Naive B cell (primary cell): ENCODE data around the gene ANK3. TPM values are rescaled to one million over a fixed set of nuclear protein-coding genes. Genes with fewer than 3 reads are reported as not detected.

ENCODE experiments used
- ATAC-seq, 2 donors: fragments of 150-1000 bp; cut with Tn5 transposase; 2 replicates each; pipeline ENCODE4 v1.10.0; 2021; ENCODE audit warnings: low read depth in 2 of 2, mild to moderate bottlenecking in 2 of 2, moderate library complexity in 2 of 2
- DNase-seq: peaks from one replicate; pipeline ENCODE4 v3.0.0; 2022
- H3K27ac Mint-ChIP-seq, 6 donors: one replicate each; pipeline ENCODE4 v1.8.0; 2020 to 2022; ENCODE audit warnings: mild to moderate bottlenecking in 6 of 6, mixed read lengths in 6 of 6, moderate library complexity in 5 of 6, inconsistent platforms in 2 of 6
- H3K27me3 Mint-ChIP-seq, 3 donors: one replicate each; pipeline ENCODE4 v1.8.0; 2021 to 2022; ENCODE audit warnings: mixed read lengths in 3 of 3, mild to moderate bottlenecking in 1 of 3
- H3K36me3 Mint-ChIP-seq, 2 donors: one replicate each; pipeline ENCODE4 v1.8.0; 2020 to 2022; ENCODE audit warnings: mixed read lengths in 2 of 2, inconsistent platforms in 1 of 2, mild to moderate bottlenecking in 1 of 2
- H3K4me1 Mint-ChIP-seq, 3 donors: one replicate each; pipeline ENCODE4 v1.8.0; 2020 to 2022; ENCODE audit warnings: mixed read lengths in 3 of 3, inconsistent platforms in 1 of 3, mild to moderate bottlenecking in 1 of 3, moderate library complexity in 1 of 3
- H3K4me3 Mint-ChIP-seq, 8 donors: one replicate each; pipeline ENCODE4 v1.8.0; 2020 to 2022; ENCODE audit warnings: mild to moderate bottlenecking in 8 of 8, mixed read lengths in 8 of 8, moderate library complexity in 8 of 8, inconsistent platforms in 2 of 8
- H3K9me3 Mint-ChIP-seq, 7 donors: one replicate each; pipeline ENCODE4 v1.8.0; 2020 to 2022; ENCODE audit warnings: mixed read lengths in 7 of 7, mild to moderate bottlenecking in 5 of 7, inconsistent platforms in 2 of 7, moderate library complexity in 1 of 7
- polyA plus RNA-seq, 6 donors: library from polyadenylated mRNA; unstranded; fragments of 300-500 nt; fragmentation: Illumina TruSeq; gene quantifications; one replicate each; pipeline ENCODE4 v1.2.3, GENCODE V29; 2021; ENCODE audit warnings: low read depth in 6 of 6

The ANK3 gene
- polyA plus RNA-seq, 6 donors from 2014 or later = 1.3 to 3.8 (median 2.5) TPM; not detected in 1

DNA sequence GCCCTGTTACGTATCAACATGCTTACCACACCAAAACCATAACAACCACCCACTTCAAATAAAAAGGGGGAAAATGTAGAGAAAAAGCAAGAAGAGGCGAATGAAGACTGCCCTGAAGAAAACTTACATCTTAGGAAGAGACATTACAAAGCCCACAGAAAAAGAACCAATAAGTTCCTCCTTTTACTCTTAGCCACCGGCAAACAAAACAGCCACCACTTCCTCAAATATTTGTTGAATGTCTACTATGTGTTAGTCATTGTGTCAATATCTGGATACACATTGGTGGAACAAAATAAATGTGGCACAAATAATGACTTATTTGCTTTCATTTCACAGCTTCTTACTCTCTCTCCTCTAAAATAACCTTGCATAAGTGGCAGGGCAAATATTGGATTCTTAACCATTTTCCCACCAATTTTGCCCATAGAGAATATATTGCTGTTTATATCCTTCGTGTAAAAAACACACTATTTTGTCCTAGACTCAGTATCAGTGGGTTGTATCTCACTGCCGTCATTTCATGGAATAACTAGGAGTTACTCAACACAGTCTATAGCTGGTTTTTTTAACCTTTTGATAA is 106.8 kb downstream of the ANK3 start:
- H3K4me1 Mint-ChIP-seq = peaks cover 20 to 31% (median 27%) of the 10 kb centered on the region in 3 donors
- no peaks in the 10 kb centered on the region for H3K36me3 Mint-ChIP-seq
- DNase-seq = peak; percentile 48
- peaks cover 0 to 2% (median 0%) of the 10 kb centered on the region in 7 donors for H3K9me3 Mint-ChIP-seq
- ATAC-seq = peak; percentile 88 to 98
- H3K27me3 Mint-ChIP-seq = no peaks in the 10 kb centered on the region
- H3K4me3 Mint-ChIP-seq = peak overlapping the region in 6 of 8 donors; percentile 6 to 80 (median 62)
- peak overlapping the region; percentile 1 to 72 (median 10) for H3K27ac Mint-ChIP-seq

DNA sequence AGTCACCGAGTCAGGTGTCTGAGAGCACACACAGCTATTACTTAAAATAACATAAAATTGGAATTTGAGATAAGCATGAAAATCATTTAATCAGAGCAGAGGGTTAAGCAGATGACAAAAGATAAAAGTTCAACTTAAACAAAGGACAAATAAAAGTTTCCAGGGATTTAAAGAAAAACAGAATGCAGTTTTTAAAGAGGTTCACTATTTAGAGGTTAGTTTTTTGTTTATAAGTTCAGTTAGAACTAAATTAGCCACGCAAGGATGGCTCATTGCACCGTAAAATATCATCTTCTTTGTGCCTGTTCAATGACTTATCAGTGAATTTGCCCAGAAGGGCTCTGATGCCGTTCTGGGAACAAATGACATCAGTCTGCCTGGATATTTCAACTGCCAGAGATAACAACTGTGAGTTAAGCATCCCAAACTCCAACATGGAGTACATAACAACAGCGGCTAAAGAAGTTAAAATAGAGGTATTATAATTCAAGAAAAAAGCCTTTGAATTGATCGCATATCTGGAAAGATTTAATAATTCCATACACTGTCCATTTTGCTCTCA is 107.8 kb downstream of the ANK3 start:
- peaks cover 20 to 31% (median 27%) of the 10 kb centered on the region in 3 donors for H3K4me1 Mint-ChIP-seq
- peak overlapping the region in 1 of 6 donors; percentile 13 for H3K27ac Mint-ChIP-seq
- DNase-seq (no peak), ATAC-seq (no peak)
- H3K36me3 Mint-ChIP-seq = no peaks in the 10 kb centered on the region
- no peak overlapping the region for H3K4me3 Mint-ChIP-seq
- H3K27me3 Mint-ChIP-seq = no peaks in the 10 kb centered on the region
- peaks cover 0 to 2% (median 0%) of the 10 kb centered on the region in 7 donors for H3K9me3 Mint-ChIP-seq

DNA sequence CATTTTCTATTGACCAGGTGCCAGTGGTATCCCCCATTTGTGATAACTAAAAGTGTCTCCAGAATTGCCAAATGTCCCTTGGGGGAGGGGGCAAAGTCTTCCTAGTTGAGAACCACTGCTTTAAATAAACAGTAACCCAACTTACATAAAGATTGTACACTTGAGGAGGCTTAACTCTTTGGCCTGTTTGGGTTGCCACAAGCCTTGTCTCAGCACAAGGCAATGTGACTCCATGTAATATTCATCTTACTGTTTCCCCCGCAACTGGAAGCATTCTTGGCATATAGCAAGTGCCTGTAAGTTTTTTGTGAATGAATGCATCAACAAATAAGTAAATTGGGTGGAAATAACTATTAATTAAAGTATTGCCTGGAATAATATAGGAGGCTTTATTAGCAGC is 108.3 kb downstream of the ANK3 start:
- no peak overlapping the region for H3K27ac Mint-ChIP-seq
- peaks cover 20 to 31% (median 27%) of the 10 kb centered on the region in 3 donors for H3K4me1 Mint-ChIP-seq
- no peak for ATAC-seq
- H3K9me3 Mint-ChIP-seq = peaks cover 0 to 2% (median 0%) of the 10 kb centered on the region in 7 donors
- H3K36me3 Mint-ChIP-seq = no peaks in the 10 kb centered on the region
- H3K4me3 Mint-ChIP-seq = no peak overlapping the region
- no peak for DNase-seq
- H3K27me3 Mint-ChIP-seq = no peaks in the 10 kb centered on the region

DNA sequence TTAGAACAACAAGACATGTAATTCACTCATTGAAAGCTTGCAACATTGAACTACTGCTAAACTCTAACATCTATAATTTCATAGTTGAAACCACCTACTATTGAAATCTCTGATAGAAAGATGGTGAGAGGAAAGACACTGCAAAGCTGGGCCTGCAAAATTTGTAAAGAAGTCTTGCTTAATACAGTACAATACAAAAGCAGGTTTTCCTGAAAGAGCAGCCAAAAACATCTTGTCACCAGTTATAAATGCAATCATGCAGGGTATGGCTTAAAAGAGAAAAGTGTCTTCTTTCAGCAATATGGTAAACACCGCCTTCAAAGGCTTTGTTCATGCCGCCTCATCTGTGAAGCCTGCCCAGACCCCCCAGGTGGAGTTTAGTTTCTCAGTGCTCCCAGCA is 109.2 kb downstream of the ANK3 start:
- Mint-ChIP-seq H3K4me1 (peaks cover 17 to 28% (median 26%) of the 10 kb centered on the region in 3 donors), H3K27me3 (no peaks in the 10 kb centered on the region), H3K27ac (peak overlapping the region in 2 of 6 donors; percentile 23 to 24), H3K9me3 (peaks cover 0 to 2% (median 0%) of the 10 kb centered on the region in 7 donors), H3K36me3 (no peaks in the 10 kb centered on the region), H3K4me3 (no peak overlapping the region)
- no peak for ATAC-seq
- DNase-seq = no peak

DNA sequence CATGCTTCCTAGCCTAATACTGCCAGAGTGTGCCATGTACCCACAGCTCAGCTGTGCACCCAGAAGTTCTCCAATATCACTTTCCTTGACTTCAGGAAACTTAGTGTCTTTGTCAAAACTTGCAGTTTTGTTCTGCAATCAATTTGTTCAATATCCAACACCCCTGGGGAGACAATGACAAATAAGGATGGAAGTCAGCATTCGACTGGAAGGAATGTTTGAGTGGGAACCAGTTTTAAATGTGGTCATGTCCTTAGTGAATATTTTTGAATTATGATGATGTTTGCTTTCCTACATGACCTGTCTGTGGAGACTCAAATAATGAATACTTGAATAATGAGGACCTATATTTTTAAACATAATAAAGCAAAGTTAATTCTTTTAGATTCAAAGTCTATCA is 112.0 kb downstream of the ANK3 start:
- ATAC-seq = no peak
- H3K36me3 Mint-ChIP-seq = peaks cover 5 to 16% of the 10 kb centered on the region in 2 donors
- peak overlapping the region in 1 of 6 donors; percentile 16 for H3K27ac Mint-ChIP-seq
- H3K27me3 Mint-ChIP-seq = no peaks in the 10 kb centered on the region
- peaks cover 2 to 11% (median 5%) of the 10 kb centered on the region in 7 donors for H3K9me3 Mint-ChIP-seq
- no peak for DNase-seq
- H3K4me1 Mint-ChIP-seq = peaks cover 3 to 12% (median 10%) of the 10 kb centered on the region in 3 donors
- no peak overlapping the region for H3K4me3 Mint-ChIP-seq

DNA sequence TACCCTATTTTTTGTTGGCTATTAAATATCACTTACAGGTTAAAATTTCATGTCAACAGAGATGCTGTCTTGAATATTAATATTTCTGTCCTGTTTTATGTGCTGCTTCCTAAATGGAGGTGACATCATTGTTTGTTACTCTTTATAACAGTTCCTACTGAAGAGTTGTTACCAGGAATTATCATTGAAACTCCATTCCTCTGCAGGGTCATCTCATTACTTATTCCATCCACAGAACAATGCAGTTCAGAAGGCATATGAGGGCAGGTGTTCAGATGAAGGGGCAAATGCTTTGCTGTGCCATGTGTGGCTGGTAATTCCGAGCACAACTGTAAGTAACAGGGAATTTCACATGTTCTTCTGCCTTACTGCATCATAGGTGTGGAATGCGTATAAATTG is 113.4 kb downstream of the ANK3 start:
- Mint-ChIP-seq H3K9me3 (peaks cover 2 to 13% (median 5%) of the 10 kb centered on the region in 7 donors), H3K36me3 (peaks cover 5 to 16% of the 10 kb centered on the region in 2 donors), H3K27me3 (no peaks in the 10 kb centered on the region), H3K27ac (no peak overlapping the region), H3K4me3 (no peak overlapping the region), H3K4me1 (peaks cover 7 to 18% (median 10%) of the 10 kb centered on the region in 3 donors)
- ATAC-seq (no peak), DNase-seq (no peak)

DNA sequence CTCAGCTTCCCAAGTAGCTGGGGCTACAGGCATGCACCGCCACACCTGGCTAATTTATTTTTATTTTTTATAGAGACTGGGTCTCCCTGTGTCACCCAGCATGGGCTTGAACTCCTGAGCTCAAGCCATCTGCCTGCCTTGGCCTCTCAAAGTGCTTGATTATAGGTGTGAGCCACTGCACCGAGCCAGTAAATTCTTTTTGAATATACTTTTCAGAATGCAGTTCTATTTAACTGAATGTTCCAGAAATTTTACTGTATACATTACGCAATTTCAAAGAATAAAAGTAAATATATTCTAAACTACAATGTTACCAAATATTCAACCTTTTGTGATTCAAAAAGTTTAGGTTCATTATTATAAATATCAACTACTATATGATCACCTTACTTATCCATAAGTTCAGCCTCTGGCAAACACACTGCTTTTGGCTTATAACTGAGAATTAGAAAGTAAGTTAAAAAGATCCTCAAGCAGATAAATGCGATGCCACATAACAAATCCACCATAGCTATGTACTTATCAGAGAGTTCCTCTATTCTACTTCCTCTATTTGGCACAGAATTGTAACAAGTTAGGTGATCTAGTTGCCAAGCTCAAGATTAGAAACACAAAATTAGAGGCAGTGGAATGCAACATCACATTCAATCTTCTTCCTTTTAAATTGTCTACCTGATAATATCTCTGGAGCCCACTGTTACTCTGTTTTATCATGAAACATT is 118.2 kb downstream of the ANK3 start:
- Mint-ChIP-seq H3K4me3 (peak overlapping the region in 5 of 8 donors; percentile 6 to 54 (median 18)), H3K27me3 (no peaks in the 10 kb centered on the region), H3K4me1 (peaks cover 7 to 20% (median 11%) of the 10 kb centered on the region in 3 donors), H3K9me3 (peaks cover 2 to 13% (median 5%) of the 10 kb centered on the region in 7 donors), H3K27ac (peak overlapping the region in 5 of 6 donors; percentile 12 to 74 (median 39)), H3K36me3 (peaks cover 5 to 16% of the 10 kb centered on the region in 2 donors)
- ATAC-seq (peak; percentile 99 to 100), DNase-seq (peak; percentile 34)

DNA sequence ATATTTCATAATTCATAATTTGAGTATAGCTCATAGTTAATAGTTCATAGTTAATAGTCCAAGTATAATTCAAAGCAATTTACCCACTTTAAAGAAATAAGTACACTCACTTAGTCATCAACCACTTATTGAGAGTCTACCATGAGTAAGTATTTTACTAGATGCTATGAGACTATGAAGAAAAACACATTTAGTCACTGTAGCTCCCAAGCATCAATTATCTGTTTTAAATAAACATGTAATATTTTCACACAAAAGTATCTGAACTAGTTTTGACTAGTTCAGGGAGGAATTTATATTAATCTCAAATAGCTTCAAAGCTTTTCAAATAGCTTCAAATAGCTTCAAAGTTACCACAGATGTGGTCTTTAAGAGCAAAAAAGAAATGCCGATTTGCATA is 119.2 kb downstream of the ANK3 start:
- H3K9me3 Mint-ChIP-seq = peaks cover 2 to 13% (median 5%) of the 10 kb centered on the region in 7 donors
- no peak for DNase-seq
- peaks cover 5 to 16% of the 10 kb centered on the region in 2 donors for H3K36me3 Mint-ChIP-seq
- no peak overlapping the region for H3K4me3 Mint-ChIP-seq
- no peak for ATAC-seq
- H3K27me3 Mint-ChIP-seq = no peaks in the 10 kb centered on the region
- H3K4me1 Mint-ChIP-seq = peaks cover 7 to 20% (median 11%) of the 10 kb centered on the region in 3 donors
- no peak overlapping the region for H3K27ac Mint-ChIP-seq

DNA sequence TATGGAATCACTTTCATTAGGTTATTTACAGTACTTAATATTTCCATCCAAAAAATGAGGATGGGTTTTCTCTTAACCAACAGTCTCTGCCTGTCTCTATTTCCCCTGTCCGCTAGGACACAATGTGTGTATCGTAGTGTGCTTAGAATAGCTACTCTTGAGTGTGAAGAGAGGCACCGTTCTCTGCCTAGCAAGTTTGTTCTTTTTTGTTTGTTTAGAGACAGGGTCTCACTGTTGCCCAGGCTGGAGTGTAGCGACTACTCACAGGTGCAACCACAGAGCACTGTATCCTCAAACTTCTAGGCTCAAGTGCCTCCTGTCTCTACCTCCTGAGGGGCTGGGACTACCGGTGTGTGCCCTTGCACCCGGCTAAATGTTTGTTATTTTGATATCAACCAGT is 121.9 kb downstream of the ANK3 start:
- Mint-ChIP-seq H3K4me3 (no peak overlapping the region), H3K36me3 (peaks cover 0 to 7% of the 10 kb centered on the region in 2 donors), H3K9me3 (peaks cover 0 to 2% (median 0%) of the 10 kb centered on the region in 7 donors), H3K27ac (peak overlapping the region in 1 of 6 donors; percentile 41), H3K4me1 (peaks cover 7 to 16% (median 11%) of the 10 kb centered on the region in 3 donors), H3K27me3 (no peaks in the 10 kb centered on the region)
- no peak for ATAC-seq
- DNase-seq = no peak

DNA sequence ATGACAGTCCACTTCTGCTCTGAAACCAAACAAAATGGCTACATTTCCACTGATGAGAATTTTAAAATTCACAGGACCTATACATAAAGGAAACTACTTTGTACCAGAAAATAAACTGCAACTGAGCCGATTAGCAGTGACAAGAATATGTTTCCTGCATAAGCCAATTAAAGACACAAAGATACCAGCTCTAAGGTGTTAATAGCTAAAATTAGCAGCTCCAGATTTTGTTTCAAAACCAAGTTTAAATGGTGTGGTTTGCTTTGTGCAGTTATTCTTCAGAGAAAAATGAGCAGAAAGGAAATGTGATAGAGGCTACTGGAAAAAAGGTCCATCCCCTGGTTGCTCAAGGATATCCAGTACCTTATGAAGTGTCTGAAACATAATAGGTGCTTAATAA is 123.2 kb downstream of the ANK3 start:
- Mint-ChIP-seq H3K27ac (no peak overlapping the region), H3K9me3 (no peaks in the 10 kb centered on the region), H3K36me3 (peaks cover 0 to 7% of the 10 kb centered on the region in 2 donors), H3K4me1 (peaks cover under 1 to 4% (median 4%) of the 10 kb centered on the region in 3 donors), H3K4me3 (no peak overlapping the region), H3K27me3 (no peaks in the 10 kb centered on the region)
- DNase-seq = no peak
- ATAC-seq = no peak

DNA sequence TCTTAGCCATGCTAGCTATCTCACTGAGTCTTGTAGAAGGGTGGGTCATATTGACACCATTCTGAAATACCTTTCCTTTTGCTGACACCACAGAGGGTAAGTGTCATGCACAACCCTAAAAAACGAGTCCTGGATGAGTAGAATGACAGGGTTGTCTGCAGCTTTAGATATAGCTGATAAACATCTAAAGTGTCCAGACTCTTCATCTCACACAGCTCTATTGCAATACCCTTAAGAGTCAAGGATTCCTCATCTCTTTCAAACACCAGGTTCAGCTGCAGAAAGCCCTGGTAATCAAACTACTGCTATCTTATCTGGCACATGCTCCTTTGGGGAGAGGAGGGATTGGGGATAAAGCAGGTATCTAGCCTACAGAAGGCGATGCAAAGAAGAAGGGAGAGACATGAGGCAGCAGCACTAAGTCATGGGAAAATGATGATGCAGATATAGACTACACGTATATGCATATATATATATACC is 127.0 kb downstream of the ANK3 start:
- Mint-ChIP-seq H3K27ac (no peak overlapping the region), H3K4me3 (no peak overlapping the region), H3K27me3 (no peaks in the 10 kb centered on the region), H3K36me3 (peaks cover 0 to 7% of the 10 kb centered on the region in 2 donors), H3K4me1 (peaks cover 0 to 8% (median 0%) of the 10 kb centered on the region in 3 donors), H3K9me3 (no peaks in the 10 kb centered on the region)
- DNase-seq = no peak
- ATAC-seq = no peak

DNA sequence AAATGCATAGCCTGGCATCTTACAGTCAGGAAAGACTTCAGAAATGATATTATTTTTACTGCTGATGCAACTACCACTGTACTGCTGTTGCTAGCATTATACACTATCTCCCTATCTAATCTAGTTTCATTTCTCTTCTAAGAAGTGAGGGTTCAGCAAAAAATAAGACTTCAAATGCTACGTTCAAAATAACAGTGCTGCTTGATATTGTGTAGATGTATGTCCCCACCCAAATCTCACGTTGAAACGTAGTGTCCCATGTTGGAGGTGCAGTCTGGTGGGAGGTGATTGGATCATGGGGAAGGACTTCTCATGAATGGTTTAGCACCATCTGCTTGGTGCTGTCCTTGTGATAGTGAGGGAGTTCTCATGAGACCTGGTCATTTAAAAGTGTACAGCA is 129.4 kb downstream of the ANK3 start:
- Mint-ChIP-seq H3K27ac (no peak overlapping the region), H3K4me3 (no peak overlapping the region), H3K27me3 (no peaks in the 10 kb centered on the region), H3K4me1 (peaks cover 2 to 9% (median 7%) of the 10 kb centered on the region in 3 donors), H3K36me3 (peaks cover 0 to 7% of the 10 kb centered on the region in 2 donors), H3K9me3 (no peaks in the 10 kb centered on the region)
- DNase-seq (no peak), ATAC-seq (no peak)

DNA sequence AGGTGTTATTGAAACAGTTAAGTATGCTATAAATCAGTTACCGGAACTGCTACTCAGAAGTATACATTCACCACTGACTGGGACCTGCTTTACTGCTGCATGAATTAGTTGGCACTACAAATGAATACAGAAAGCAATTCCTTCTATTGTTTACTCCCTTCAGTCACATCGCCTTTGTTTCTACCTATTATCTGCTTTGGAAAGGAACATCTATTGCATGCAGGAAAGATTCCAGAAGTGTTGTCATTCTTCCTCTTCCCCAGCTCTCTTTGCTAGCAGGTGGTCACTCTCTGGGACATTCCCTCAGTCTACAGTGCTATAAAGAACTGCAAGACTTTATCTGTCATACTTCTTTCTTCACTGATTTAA is 131.3 kb downstream of the ANK3 start:
- Mint-ChIP-seq H3K4me1 (peaks cover 11 to 20% (median 16%) of the 10 kb centered on the region in 3 donors), H3K36me3 (peaks cover 0 to 3% of the 10 kb centered on the region in 2 donors), H3K4me3 (no peak overlapping the region), H3K27ac (peak overlapping the region in 1 of 6 donors; percentile 7), H3K27me3 (no peaks in the 10 kb centered on the region), H3K9me3 (no peaks in the 10 kb centered on the region)
- DNase-seq (no peak), ATAC-seq (no peak)
